ENCODE results near the gene HADH.

GRCh38 chr4:108029016-108029720 lies 39.5 kb downstream of the HADH start:
- TF ChIP-seq CTCF (IDR thresholded peaks at IDR 0.05), result no peak
- no peak for TF ChIP-seq POLR2A (IDR thresholded peaks at IDR 0.05)

Measured in adrenal gland (tissue), 5 donors.